CD8-positive, alpha-beta memory T cell (primary cell): ENCODE data around the gene EMX2. TPM values are rescaled to one million over a fixed set of nuclear protein-coding genes. Genes with fewer than 3 reads are reported as not detected.

Experiments used
- CTCF ChIA-PET: fragments of 350-600 bp; sonication (Branson Sonifier 250); formaldehyde crosslinking; loops from one replicate; lab custom pipeline; 2021; ENCODE audit warnings: antibody characterized with exemption; lab: Charles Lee
- POLR2A ChIA-PET: fragments of 350-600 bp; sonication (Branson Sonifier 250); formaldehyde crosslinking; loops from one replicate; lab custom pipeline; 2021; ENCODE audit warnings: antibody characterized with exemption; lab: Charles Lee
- DNase-seq, 5 donors: peaks; one replicate each; pipeline versions ENCODE4 v3.0.0 to v3.0.0-alpha.2; 2020 to 2022; ENCODE audit warnings: mixed read lengths in 1 of 5
- H3K27ac ChIP-seq: one replicate; pipeline ENCODE4 v1.7.0; 2013; ENCODE audit warnings: low read depth, mild to moderate bottlenecking, low read length, moderate library complexity
- H3K27me3 ChIP-seq: 2 replicates; pipeline ENCODE4 v1.7.0; 2013; ENCODE audit warnings: low read length, mild to moderate bottlenecking; ENCODE audit not compliant: insufficient read depth, poor library complexity, severe bottlenecking
- H3K36me3 ChIP-seq: 2 replicates; pipeline ENCODE4 v1.7.0; 2013; ENCODE audit warnings: mild to moderate bottlenecking, low read length, moderate library complexity; ENCODE audit not compliant: insufficient read depth
- H3K4me1 ChIP-seq: 2 replicates; pipeline ENCODE4 v1.7.0; 2013; ENCODE audit warnings: mild to moderate bottlenecking, low read length, moderate library complexity; ENCODE audit not compliant: insufficient read depth
- H3K4me3 ChIP-seq: 2 replicates; pipeline ENCODE4 v1.7.0; 2013; ENCODE audit warnings: mild to moderate bottlenecking, low read length
- H3K9me3 ChIP-seq: 2 replicates; pipeline ENCODE4 v1.7.0; 2013; ENCODE audit warnings: mild to moderate bottlenecking, low read length
- H3K27ac Mint-ChIP-seq, 8 donors: one replicate each; pipeline ENCODE4 v1.8.0; 2020 to 2021; ENCODE audit warnings: mixed read lengths in 8 of 8, mild to moderate bottlenecking in 6 of 8, inconsistent platforms in 3 of 8, moderate library complexity in 3 of 8
- H3K27me3 Mint-ChIP-seq, 2 donors: one replicate each; pipeline ENCODE4 v1.8.0; 2020 to 2021; ENCODE audit warnings: mixed read lengths in 2 of 2, mild to moderate bottlenecking in 1 of 2, moderate library complexity in 1 of 2
- H3K36me3 Mint-ChIP-seq, 3 donors: one replicate each; pipeline ENCODE4 v1.8.0; 2020 to 2021; ENCODE audit warnings: mixed read lengths in 3 of 3, inconsistent platforms in 1 of 3, mild to moderate bottlenecking in 1 of 3
- H3K4me1 Mint-ChIP-seq, 3 donors: one replicate each; pipeline ENCODE4 v1.8.0; 2020 to 2021; ENCODE audit warnings: mixed read lengths in 3 of 3, inconsistent platforms in 1 of 3, mild to moderate bottlenecking in 1 of 3
- H3K4me3 Mint-ChIP-seq, 7 donors: one replicate each; pipeline ENCODE4 v1.8.0; 2020 to 2021; ENCODE audit warnings: mixed read lengths in 7 of 7, mild to moderate bottlenecking in 6 of 7, moderate library complexity in 4 of 7, inconsistent platforms in 2 of 7
- H3K9me3 Mint-ChIP-seq, 5 donors: one replicate each; pipeline ENCODE4 v1.8.0; 2020 to 2022; ENCODE audit warnings: mixed read lengths in 5 of 5, mild to moderate bottlenecking in 3 of 5, moderate library complexity in 2 of 5, inconsistent platforms in 1 of 5
- polyA plus RNA-seq: library from polyadenylated mRNA; unstranded; fragments of 300-500 nt; fragmentation: Illumina TruSeq; gene quantifications from one replicate; pipeline ENCODE4 v1.2.3, GENCODE V29; 2021
- total RNA-seq, 2 experiments: library from RNA; stranded (reverse); gene quantifications; one replicate each; pipeline ENCODE4 v1.2.3, GENCODE V29; 2021

Gene EMX2
- total and polyA plus RNA-seq, 3 experiments from 2014 or later = not detected

DNA sequence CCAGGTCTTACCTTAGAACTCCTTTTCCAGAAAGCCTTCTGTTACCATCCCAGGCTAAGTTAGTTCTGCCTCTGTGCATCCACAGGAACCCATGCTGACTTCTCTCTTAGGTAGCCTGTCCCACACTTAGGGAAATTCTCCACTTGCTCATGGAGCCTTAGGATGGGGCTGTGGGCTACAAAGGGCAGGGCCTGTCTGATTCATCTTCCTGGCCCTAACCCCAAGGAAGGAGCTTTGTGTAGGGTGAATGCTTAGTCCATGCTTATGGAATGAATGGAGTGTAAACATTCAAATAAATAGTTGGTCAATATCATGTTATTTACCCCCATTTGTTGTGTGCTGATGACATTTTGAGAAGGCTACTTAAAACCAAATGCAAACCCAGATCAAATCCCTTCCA is 54.7 kb downstream of the EMX2 start:
- no peaks in the 10 kb centered on the region for H3K4me1 Mint-ChIP-seq
- Histone ChIP-seq H3K9me3 (no peaks in the 10 kb centered on the region), H3K36me3 (no peaks in the 10 kb centered on the region), H3K4me1 (no peaks in the 10 kb centered on the region), H3K27me3 (no peaks in the 10 kb centered on the region), H3K27ac (no peak overlapping the region), H3K4me3 (no peak overlapping the region)
- no peak overlapping the region for H3K27ac Mint-ChIP-seq
- ChIA-PET POLR2A (no interaction called here), CTCF (no interaction called here)
- peaks cover 11 to 14% of the 10 kb centered on the region in 2 donors for H3K27me3 Mint-ChIP-seq
- no peak for DNase-seq
- H3K4me3 Mint-ChIP-seq = no peak overlapping the region
- H3K36me3 Mint-ChIP-seq = no peaks in the 10 kb centered on the region
- H3K9me3 Mint-ChIP-seq = peaks cover 0 to 4% (median 0%) of the 10 kb centered on the region in 5 donors

Other genes with a start within 250 kb of the EMX2 start
- 10 to 100 TPM; 29.8 to 31.1 TPM for gene PDZD8, start 167.3 kb upstream of the EMX2 start, total RNA-seq
- 15.8 TPM for gene PDZD8, start 167.3 kb upstream of the EMX2 start, polyA plus RNA-seq